Measurements from ENCODE around the gene EMC8.
"Not testable (repeated sequence)": the region's sequence is repeated elsewhere in the genome, so short reads cannot be mapped to it uniquely, and the experiment has no call there.

Gene EMC8

DNA sequence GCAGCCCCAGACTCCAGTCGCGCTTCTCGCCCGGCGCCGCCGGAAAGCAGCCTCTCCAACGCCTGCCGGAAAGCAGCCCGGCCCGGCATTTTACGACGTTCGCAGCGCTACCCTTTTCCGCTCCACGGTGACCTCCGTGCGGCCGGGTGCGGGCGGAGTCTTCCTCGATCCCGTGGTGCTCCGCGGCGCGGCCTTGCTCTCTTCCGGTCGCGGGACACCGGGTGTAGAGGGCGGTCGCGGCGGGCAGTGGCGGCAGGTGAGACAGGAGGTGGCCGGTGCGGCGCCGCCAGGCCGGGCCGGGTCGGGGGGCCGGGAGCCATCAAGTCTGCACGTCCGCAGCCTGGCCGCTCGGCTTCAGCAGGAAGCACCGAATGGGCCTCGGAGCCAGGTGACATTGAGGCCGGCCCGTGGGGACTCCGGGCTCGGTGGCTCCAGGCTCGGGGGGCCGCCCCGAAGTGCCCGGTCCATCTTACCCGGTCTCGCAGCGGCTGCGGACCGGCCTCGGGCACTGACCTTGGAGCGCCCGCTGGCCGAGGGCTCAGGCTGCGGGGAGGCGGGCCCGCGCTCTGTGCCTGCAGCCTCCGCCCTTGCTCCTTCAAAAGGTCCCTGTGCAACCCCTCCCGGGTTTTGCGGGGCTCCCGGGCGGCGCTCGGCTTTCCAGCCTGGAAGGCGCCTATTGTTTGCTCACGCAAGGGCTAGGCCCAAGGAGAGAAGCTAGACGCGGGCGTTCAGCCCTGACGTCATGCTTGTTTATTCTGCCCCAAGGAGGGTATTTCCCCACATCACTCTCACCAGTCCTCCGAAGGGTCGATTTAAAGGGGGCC is at the start of gene EMC8, which contains the start of gene COX4I1:
TSS of gene EMC8 (minus strand) at position 48 of the 824 bp plus-strand sequence. CDS start 249 bp downstream, outside the sequence.
TSS of gene COX4I1 (plus strand) at position 199 of the 824 bp plus-strand sequence. CDS start 1,511 bp downstream, outside the sequence.
- peak; percentile 83 for DNase-seq (ENCODE audit: low read depth)

DNA sequence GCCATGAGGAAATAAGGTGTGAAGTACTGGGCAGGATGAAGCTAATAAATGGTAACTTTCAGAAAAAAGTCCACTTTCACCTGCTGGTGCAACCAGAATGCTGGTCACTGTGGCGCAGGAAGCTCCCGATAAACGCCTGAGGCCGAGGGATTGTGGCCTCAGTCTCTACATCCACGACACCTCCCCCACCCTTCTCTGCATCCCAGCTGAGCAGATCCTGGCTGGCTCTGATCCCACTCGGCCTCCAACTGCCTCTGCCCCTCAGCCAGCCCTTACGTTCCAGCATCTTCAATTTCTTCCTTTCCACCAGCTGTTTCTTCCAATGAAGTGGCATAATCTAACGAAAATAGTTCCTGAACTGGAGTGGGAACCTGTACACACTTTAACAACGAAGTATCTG is 49.6 kb upstream of the EMC8 start:
- DNase-seq (ENCODE audit: low read depth): no peak

DNA sequence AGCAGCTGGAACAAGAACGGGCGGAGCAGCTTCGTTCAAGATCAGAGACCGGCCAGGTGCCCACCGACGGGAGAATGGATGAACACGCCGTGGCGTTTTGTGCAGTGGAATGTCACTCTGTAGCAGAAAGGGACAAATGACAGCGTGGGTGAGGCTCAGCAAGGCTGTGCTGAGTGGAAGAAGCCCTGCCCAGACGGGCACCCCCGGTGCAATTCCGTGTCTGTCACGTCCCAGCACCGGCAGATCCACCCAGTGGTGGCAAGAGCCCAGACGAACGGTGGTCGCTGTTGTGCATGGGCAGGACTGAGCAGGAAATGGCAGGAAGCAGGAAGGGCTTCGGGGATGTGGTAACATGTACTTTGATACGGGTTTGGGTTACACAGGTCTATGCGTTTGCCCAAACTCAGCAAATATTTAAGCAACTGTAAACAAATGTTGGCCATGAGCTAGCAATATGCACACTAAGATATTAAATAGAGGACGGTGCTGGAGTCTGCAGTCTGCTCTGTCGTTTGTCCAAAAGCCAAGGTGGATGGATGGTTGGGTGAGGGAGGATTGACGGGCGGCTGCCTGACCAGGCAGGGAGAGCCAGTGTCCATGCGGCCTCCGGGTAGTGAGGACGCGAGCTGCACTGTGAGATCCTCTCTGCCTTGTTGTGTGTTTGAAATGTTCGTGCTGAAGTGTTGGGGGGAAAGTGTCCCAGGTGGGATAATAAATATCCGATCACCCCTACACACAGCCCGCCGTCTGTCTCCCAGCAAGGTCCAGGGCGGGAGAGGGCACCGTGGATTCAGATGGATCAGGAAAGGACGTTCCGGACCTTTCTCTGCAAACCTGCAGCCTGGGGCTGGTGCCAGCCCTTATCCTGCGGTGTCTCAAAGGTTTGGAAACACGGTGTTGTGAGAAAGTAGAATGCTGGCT is 48.6 kb upstream of the EMC8 start:
- no peak for DNase-seq (ENCODE audit: low read depth)

DNA sequence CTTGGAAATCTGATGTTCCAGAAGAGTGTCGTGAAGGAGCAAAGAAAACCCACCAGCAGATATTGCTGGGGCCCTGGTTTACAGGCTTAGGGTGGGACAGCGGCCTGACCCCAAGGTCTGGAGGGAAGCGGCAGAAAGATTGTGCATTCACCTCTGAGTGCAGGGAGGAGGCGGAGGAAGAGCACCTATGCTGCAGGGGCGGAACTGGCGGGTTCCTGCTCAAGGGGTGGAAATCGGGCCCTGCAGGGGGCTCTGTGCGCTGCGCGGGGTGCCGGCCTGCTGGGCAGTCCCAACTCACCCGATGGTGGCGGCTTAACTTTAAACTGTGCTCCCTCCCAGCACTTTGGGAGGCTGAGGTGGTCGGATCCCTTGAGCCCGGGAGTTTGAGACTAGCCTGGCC is 47.7 kb upstream of the EMC8 start:
- no peak for DNase-seq (ENCODE audit: low read depth)

DNA sequence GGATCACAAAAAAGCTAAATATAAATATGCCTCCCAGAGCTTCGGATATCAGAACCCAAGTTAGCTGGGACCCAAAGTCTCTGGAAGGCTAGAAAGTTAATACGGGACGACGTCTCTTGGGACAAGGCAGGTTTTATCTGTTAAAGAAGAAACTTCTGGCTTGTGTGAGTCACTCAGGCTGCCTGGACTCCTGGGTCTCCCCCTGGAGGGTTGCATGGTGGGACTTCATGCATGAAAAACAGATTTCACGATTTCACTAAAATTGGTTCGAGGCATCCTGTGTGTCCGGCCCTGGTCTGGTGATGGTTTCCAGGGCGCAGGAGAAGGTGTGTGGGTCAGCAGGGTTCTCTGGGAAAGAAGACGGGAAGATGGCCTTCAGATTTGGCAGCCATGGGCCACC is 47.1 kb upstream of the EMC8 start:
- no peak for DNase-seq (ENCODE audit: low read depth)

DNA sequence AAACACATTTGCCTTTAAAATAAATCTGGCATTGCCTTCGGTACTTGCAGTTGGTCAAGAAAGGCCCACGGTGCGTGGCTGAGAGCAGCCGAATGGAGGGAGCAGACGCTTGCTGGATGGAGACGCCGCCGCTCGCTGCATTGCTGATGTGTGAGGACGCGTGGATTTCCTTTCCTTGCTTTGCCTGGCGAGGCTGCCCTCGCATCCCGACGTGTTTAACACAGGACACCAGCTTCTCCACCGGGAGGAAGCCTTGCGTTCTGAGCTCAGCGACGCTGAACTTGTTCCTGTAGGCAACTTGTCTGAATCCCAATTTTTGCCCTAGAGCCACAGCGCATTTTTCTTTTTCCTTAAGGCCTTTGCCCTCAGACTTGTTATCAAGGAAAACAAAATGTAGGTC is 45.9 kb upstream of the EMC8 start:
- no peak for DNase-seq (ENCODE audit: low read depth)

DNA sequence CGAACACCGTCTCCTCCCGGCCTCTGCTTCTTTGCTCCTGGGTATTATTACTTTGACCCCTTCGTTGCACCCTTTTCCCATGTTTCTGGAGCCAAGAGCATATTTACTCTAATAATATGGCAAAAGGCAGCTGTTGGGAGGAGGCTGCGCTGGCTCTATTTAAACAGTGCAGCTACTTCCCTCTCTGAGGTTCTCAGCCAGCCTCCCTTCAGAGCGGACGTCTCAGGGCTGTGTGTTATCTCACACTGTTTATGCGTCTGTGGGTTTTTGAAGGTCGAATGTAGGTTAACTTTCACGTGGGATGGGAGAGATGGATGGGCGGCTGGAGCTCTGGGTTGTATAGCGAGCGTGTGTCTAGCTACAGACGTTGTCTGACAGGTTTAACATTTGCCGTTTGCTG is 45.4 kb upstream of the EMC8 start:
- no peak for DNase-seq (ENCODE audit: low read depth)

DNA sequence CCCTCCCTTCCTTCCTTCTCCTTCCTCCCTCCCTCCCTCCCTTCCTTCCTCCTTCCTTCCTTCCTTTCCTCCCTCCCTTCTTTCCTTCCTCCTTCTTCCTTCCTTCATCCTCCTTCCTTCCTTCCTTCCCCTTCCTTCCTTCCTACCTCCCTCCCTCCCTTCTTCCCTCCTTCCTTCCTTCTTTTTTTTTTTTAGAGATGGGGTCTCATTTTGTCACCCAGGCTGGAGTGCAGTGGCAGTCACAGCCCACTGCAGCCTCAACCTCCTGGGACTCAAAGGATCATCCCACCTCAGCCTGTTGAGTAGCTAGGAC is 44.8 kb upstream of the EMC8 start:
- no peak for DNase-seq (ENCODE audit: low read depth)

DNA sequence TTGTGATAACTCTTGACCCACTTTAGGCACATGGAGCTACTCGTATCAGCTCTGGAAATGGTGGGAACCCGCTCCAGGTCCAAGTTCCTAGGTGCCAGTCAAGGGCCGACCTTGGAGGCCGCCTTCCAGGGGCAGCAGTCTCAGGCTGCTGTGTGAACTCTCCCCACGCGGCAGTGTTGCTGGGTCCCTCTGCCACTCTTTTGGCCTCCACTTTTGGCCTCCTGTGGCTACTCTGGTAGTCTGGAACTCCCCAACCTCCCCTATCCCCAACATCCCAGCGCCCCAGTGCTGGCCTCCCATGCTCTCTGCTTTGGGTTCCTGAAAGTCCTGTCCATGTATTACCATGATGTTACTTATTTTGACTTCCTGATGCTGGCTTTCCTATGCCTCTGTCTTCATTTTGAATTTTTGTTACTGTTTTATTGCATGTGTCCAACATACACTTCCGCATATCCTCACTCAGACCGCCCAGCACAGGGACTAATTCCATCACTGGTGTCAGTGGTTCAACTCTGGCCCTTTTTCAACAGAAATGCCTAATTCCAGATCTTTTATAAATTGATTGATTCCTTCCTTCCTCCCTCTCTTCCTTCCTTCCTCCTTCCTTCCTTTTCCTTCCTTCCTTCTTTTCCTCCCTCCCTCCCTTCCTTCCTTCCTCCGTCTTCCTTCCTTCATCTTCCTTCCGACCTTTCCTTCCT is 44.3 kb upstream of the EMC8 start:
- DNase-seq (ENCODE audit: low read depth): no peak

DNA sequence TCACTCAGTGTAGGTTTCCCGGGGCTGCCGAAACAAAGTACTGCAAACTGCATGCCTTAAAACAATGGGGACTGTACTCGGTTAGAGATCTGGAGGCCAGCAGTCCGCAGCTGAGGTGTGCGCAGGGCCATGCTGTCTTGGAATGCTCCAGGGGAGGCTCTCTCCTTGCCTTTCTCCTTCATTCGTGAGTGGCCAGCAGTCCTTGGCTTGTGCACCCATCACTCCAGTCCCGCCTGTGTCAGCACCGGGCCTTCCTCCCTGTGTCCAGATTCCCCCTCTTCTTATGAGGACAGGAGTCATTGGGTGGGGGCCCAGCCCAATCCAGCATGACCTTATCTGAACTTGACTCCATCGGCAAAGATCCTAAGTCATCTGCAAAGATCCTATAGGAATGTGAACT is 43.5 kb upstream of the EMC8 start:
- no peak for DNase-seq (ENCODE audit: low read depth)

DNA sequence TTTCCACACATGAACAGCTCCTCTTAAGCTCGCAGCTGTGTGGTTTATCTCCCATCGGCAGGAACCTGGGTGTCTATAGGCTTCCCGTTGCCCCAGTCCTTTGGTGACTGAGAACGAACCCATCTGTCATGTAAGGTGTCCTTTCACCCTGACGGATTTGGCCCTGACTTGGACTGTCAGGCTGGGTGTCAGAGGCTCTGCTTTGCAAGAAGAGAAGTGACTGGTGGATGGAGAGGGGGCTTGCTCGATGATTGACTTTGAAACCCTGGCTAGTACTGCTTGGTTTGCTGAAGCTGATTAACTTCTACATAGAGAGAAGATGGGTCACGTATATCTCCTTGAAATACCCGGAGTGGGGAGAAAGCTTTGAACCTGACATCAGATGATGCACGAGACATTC is 43.1 kb upstream of the EMC8 start:
- DNase-seq (ENCODE audit: low read depth): no peak

DNA sequence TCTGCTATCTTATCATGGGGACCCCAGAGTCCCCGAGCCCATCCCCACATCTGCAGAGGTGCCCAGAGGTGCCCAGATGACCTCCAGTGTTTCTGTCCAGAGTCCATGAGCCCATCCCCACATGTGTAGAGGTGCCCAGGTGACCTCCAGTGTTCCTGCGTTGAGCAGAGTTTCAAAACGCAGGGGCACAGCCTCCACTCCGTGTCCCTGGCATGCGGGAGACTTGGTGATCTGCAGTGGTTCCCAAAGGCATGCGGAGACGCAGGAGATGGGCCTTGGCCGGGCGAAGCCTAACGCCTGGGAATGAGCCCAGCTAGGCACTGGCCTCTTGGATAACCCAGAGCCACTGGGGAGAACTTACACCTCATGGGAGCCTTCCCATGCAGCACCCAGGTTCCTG is 41.5 kb upstream of the EMC8 start:
- no peak for DNase-seq (ENCODE audit: low read depth)

DNA sequence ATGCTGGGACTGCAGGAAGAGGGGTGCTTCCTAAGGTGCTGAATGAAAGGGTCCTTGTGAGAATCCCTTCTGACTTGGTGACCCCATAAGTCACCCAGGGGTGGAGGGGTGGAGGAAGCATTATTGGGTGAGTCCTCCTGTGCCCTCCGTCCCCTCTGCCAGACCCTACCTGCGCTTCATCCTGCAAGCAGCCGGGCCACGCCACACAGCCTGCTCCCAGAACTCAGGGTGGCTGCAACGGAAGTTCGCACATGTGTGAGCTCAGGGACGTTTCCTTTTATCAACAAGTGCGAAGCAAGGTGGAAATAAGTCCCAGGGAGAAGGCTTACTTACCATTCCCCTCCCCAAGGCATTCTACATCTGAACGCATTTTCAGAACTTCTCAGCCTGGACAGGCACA is 41.1 kb upstream of the EMC8 start:
- DNase-seq (ENCODE audit: low read depth): no peak

DNA sequence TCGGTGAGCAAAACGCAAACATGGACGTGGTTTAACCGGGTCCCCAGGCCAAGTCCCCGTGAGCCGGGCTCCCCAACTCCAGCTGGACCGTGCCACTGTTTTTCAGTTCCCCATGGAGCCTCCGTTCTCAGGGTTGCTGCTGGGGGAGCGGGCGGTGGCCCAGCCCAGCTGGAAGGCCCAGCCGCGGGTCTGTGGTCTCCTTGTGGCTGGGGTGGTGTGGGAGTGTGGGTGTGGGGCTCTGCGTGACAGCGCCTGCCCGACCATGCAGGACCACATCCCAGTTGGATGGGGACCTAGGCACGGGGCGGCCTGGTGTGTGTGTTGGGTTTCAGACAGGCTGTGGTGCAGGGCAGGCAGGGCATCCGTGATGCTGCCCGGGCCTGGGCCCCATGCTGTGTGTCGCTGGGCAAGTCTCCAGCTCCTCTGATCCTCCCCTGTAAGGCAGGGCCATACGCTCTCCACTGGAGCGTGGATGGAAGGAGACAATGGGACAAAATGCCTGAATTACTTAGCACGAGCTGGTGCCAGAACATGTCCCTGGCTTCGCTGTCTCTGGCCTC is 40.4 kb upstream of the EMC8 start:
- DNase-seq (ENCODE audit: low read depth): no peak

DNA sequence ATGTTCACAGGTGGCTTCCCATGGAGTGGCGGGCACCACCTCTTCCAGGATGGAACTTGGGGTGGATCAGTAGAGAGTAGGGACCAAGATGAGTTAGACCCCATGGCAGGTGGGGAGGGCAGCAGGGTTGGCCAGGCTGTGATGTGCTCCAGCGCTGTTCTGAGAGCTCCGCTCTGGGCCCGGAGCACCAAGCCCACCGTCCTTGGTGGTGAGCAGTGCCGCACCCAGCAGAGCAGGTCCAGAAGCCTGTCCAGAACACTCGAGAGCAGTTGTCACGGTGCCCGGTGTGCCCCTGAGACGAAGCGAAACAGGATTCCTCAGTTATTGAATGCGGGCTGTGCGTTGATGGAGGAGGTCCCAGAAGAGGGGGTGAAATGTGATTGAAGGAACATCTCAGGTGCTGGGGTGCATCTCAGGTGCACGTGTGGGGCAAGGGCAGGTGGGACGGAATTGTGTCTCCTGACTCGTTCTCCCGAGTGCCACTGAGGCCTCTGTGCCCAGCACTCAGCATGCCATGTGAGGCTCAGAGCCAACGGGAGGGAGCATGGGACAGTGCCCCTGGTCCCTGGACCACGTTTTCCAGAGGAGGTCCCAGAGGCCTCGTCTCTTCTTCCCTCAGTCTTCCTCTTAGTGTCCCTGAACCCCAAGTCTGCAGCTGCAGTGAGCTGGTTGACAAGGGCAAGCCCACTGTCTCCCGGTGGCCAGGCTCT is 39.7 kb upstream of the EMC8 start:
- DNase-seq (ENCODE audit: low read depth): no peak

DNA sequence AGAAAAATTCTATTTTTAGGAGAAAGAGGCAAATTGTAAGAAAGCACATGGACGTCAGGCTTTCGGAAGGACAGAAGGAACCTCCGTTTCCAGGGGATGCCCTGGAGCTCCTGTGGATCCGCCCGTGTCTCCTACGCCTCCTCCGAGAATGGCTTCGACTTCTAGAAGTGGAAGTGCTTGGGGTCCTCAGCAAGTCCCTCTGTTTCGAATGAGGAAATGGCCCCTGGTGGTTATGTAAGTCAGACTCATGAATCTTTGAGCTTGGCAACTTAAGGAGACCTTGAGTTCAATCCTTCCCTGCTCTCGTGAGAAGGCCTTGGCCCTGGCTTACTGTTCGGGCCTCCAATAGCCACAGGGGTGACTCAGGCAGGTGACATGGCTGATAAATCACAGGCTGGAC is 39.0 kb upstream of the EMC8 start:
- DNase-seq (ENCODE audit: low read depth): no peak

DNA sequence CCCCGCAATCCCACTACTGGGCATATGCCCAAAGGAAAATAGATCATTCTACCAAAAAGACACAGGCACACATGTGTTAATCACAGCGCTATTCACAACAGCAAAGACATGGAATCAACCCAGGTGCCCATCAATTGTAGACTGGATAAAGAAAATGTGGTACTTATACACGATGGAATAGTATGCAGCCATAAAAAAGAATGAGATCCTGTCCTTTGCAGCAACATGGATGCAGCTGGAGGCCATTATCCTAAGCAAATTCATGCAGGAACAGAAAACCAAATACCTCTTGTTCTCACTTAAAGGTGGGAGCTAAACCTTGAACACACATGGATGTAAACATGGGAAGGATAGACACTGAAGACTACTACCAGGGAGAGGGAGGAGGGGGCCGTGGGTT is 38.3 kb upstream of the EMC8 start:
- not testable (repeated sequence) for DNase-seq (ENCODE audit: low read depth)

DNA sequence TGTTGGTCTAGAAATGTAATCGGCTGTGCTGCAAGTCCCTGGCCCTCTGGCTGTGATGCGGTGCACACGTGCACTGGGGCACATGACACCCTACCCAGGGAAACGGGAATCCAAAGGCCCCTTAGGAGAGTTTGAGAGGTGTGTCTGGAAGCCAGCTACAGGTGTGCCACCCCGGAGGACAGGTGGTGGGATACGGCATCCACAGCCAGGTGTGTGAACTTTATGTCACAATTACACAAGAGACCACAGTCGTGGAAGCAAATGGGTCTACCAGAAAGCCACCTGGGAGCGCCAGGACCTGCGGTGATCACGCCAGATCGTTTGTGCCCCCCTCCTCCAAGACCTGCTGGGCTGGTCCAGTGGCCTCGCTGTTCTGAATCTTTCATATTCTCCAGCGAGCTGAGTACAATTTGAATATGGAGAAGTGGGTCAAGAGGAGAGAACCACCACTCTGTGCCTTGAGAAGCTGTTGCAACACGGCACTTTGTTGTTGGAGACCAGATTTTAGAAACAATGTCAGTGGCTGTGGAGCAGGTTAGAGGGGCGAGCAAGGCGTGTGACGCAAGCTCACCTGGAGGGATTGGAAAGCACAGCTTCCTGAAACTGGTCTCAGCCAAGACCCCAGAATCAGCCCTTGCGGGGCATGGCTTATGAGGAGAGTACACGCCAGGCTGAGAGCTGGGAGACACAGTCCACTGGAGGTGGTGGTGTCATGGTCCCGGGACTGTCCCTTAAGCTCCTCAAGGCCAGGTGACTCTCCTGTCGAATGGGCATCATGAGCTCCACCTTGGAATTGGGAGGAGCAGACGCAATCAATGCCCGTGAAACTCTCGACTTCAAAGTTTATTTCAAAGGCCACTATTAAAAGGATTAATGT is 37.6 kb upstream of the EMC8 start:
- DNase-seq (ENCODE audit: low read depth): no peak

DNA sequence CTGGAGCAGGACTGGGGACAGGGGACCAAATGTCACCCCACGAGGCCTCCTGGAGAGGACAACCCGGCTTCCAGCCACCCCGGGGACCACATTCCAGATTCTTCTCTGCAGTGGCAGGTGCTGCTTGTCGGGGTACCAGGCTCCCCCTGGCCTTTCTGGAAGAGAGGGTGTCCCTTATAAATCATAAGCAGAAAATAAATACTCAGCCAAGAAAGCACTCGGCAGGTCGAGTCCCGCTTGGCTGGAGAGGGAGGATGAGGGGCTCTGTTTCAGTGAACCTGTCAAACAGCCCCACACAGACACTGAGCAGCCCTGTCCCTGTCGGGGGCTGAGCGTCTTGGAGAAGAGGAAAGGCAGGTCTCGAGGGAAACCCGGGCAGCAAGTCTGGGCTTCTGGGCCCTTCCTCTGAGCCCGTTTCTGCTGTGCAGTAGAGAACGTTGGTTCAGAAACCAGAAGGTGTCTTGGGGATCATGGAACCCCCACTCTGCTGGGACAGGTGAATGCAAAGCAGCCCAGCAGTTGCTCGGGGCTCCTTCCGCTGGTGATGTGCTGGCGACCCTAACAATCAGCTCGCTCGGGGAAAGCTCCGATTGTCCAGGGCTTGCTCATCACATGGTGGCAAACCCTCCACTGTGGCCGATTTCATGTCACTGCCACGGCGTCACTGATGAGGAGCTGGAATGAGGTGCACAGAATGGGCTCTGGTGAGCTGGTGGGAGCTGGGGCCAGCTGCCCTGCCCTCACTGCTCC is 36.8 kb upstream of the EMC8 start:
- no peak for DNase-seq (ENCODE audit: low read depth)

DNA sequence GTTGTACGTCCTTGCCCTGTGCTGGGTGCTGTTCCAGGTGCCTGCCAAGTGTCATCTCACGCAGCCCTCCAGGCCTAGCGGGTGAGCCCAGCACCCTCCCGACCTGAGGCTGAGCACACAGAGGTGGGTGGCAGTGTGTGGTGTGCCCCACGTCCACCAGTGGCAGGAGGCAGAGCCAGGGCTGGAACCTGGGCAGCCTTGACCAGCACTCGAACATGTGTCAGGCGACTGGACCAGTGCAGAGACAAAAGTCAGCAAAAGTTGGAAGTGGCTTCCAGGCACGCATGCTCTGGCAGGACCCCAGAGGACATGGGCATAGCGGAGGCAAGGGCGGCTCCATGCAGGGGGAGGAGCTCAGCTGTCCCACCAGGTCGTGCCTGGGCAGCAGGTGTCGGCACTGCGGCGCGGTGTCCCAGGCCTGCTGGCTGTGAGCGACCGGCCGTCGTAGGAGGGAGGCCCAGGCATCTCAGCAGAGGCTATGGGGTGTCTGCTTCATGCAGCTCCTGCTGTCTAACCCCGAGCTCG is 35.9 kb upstream of the EMC8 start:
- no peak for DNase-seq (ENCODE audit: low read depth)

All from fibroblast of the conjunctiva (primary cell).